ENCODE data around the gene PMFBP1.
"Not testable (repeated sequence)": the region's sequence is repeated elsewhere in the genome, so short reads cannot be mapped to it uniquely, and the experiment has no call there.

Gene PMFBP1

GRCh38 chr16:72083778-72084404 lies 88.1 kb downstream of the PMFBP1 start:
- no peak for TF ChIP-seq CTCF (IDR thresholded peaks at IDR 0.05; ENCODE audit: insufficient read depth, missing control alignments)
- FAIRE-seq = no peak
- no peak for DNase-seq (ENCODE audit: insufficient read length, low spot score)

- DNase-seq (ENCODE audit: insufficient read length, low spot score); FAIRE-seq: not testable (repeated sequence)
These were observed 94.8 kb downstream of the PMFBP1 start for GRCh38 chr16:72076991-72077706.

- FAIRE-seq; DNase-seq (ENCODE audit: insufficient read length, low spot score): not testable (repeated sequence)
These were observed 96.9 kb downstream of the PMFBP1 start for GRCh38 chr16:72075067-72075466.

GRCh38 chr16:72073560-72074230 lies 98.3 kb downstream of the PMFBP1 start:
- no peak for DNase-seq (ENCODE audit: insufficient read length, low spot score)
- FAIRE-seq = no peak
- TF ChIP-seq CTCF (IDR thresholded peaks at IDR 0.05; ENCODE audit: insufficient read depth, missing control alignments) = no peak

- TF ChIP-seq CTCF (IDR thresholded peaks at IDR 0.05; ENCODE audit: insufficient read depth, missing control alignments) = no peak
- DNase-seq (ENCODE audit: insufficient read length, low spot score) = no peak
- no peak for FAIRE-seq
These were observed 99.2 kb downstream of the PMFBP1 start for GRCh38 chr16:72072514-72073342.

Measured in D721Med (cell line).